Measurements from ENCODE around the gene SPINK5. TPM values are rescaled to one million over a fixed set of nuclear protein-coding genes. Genes with fewer than 3 reads are reported as not detected.

SPINK5 gene
- total RNA-seq, 1 experiment from 2014 or later, result not detected

- CTCF ChIA-PET, result no interaction called here
- intact Hi-C loops (cut with micrococcal nuclease; ENCODE audit: unreplicated experiment), result loop anchor here (10.0 kb wide), 3 partner anchors 268 to 938 kb away; no protein-coding TSS in a partner anchor
- Histone ChIP-seq H3K36me3 (ENCODE audit: insufficient read depth, low read length, poor library complexity, severe bottlenecking) (no peaks in the 10 kb centered on the region), H3K4me1 (ENCODE audit: insufficient read depth, low read length, poor library complexity, severe bottlenecking) (no peaks in the 10 kb centered on the region), H3K9me3 (ENCODE audit: low read depth, low read length, poor library complexity, severe bottlenecking) (no peaks in the 10 kb centered on the region), H3K27me3 (replicated peaks; ENCODE audit: insufficient read depth, low read depth, low read length, poor library complexity) (peaks cover 29% of the 10 kb centered on the region), H3K4me3 (ENCODE audit: low read depth, low read length, poor library complexity, severe bottlenecking) (no peak overlapping the region), H3K27ac (ENCODE audit: low read depth, low read length, poor library complexity, severe bottlenecking) (no peak overlapping the region)
- DNase-seq (ENCODE audit: low spot score), result no peak
- BruUV-seq (replicated peaks), result no TSS peak
- POLR2A ChIA-PET (ENCODE audit: low non-redundant PET), result no interaction called here
- TF ChIP-seq, protein P1, sequence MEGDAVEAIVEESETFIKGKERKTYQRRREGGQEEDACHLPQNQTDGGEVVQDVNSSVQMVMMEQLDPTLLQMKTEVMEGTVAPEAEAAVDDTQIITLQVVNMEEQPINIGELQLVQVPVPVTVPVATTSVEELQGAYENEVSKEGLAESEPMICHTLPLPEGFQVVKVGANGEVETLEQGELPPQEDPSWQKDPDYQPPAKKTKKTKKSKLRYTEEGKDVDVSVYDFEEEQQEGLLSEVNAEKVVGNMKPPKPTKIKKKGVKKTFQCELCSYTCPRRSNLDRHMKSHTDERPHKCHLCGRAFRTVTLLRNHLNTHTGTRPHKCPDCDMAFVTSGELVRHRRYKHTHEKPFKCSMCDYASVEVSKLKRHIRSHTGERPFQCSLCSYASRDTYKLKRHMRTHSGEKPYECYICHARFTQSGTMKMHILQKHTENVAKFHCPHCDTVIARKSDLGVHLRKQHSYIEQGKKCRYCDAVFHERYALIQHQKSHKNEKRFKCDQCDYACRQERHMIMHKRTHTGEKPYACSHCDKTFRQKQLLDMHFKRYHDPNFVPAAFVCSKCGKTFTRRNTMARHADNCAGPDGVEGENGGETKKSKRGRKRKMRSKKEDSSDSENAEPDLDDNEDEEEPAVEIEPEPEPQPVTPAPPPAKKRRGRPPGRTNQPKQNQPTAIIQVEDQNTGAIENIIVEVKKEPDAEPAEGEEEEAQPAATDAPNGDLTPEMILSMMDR (conservative IDR thresholded peaks at IDR 0.05; ENCODE audit: low read depth, low read length), result no peak
- no peak for TF ChIP-seq EZH2 (IDR thresholded peaks at IDR 0.05; ENCODE audit: borderline replicate concordance, low read depth, low read length, poor library complexity, severe bottlenecking)
Observed at GRCh38 chr5:148177207-148177606, 113.4 kb downstream of the SPINK5 start.

- no TSS peak for BruUV-seq (replicated peaks)
- TF ChIP-seq, protein P1 (conservative IDR thresholded peaks at IDR 0.05; ENCODE audit: low read depth, low read length), result peak; percentile 69
- TF ChIP-seq EZH2 (IDR thresholded peaks at IDR 0.05; ENCODE audit: borderline replicate concordance, low read depth, low read length, poor library complexity, severe bottlenecking), result no peak
- ChIA-PET CTCF (interaction anchor here (1.4 kb wide), 1 partner anchor 552 kb away, joined by 7 read pairs; no protein-coding TSS in a partner anchor), POLR2A (ENCODE audit: low non-redundant PET) (no interaction called here)
- Histone ChIP-seq H3K27ac (ENCODE audit: low read depth, low read length, poor library complexity, severe bottlenecking) (no peak overlapping the region), H3K4me1 (ENCODE audit: insufficient read depth, low read length, poor library complexity, severe bottlenecking) (no peaks in the 10 kb centered on the region), H3K36me3 (ENCODE audit: insufficient read depth, low read length, poor library complexity, severe bottlenecking) (no peaks in the 10 kb centered on the region), H3K4me3 (ENCODE audit: low read depth, low read length, poor library complexity, severe bottlenecking) (no peak overlapping the region), H3K27me3 (replicated peaks; ENCODE audit: insufficient read depth, low read depth, low read length, poor library complexity) (peaks cover 32% of the 10 kb centered on the region), H3K9me3 (ENCODE audit: low read depth, low read length, poor library complexity, severe bottlenecking) (no peaks in the 10 kb centered on the region)
- DNase-seq (ENCODE audit: low spot score), result peak; percentile 58
- intact Hi-C loops (cut with micrococcal nuclease; ENCODE audit: unreplicated experiment), result loop anchor here (1.0 to 10.0 kb wide), 5 partner anchors 195 to 935 kb away; no protein-coding TSS in a partner anchor
Observed at GRCh38 chr5:148179234-148179824, 115.5 kb downstream of the SPINK5 start.

- H3K27ac ChIP-seq (ENCODE audit: low read depth, low read length, poor library complexity, severe bottlenecking), result no peak overlapping the region
- H3K4me1 ChIP-seq (ENCODE audit: insufficient read depth, low read length, poor library complexity, severe bottlenecking), result no peaks in the 10 kb centered on the region
- no peaks in the 10 kb centered on the region for H3K9me3 ChIP-seq (ENCODE audit: low read depth, low read length, poor library complexity, severe bottlenecking)
- ChIA-PET POLR2A (ENCODE audit: low non-redundant PET) (no interaction called here), CTCF (no interaction called here)
- H3K4me3 ChIP-seq (ENCODE audit: low read depth, low read length, poor library complexity, severe bottlenecking), result no peak overlapping the region
- TF ChIP-seq EZH2 (IDR thresholded peaks at IDR 0.05; ENCODE audit: borderline replicate concordance, low read depth, low read length, poor library complexity, severe bottlenecking), result no peak
- TF ChIP-seq, protein P1 (conservative IDR thresholded peaks at IDR 0.05; ENCODE audit: low read depth, low read length), result no peak
- no peak for DNase-seq (ENCODE audit: low spot score)
- no TSS peak for BruUV-seq (replicated peaks)
- no peaks in the 10 kb centered on the region for H3K36me3 ChIP-seq (ENCODE audit: insufficient read depth, low read length, poor library complexity, severe bottlenecking)
- H3K27me3 ChIP-seq (replicated peaks; ENCODE audit: insufficient read depth, low read depth, low read length, poor library complexity), result peaks cover 72% of the 10 kb centered on the region
- intact Hi-C loops (cut with micrococcal nuclease; ENCODE audit: unreplicated experiment), result no loop called here
Observed at GRCh38 chr5:148186248-148187003, 122.6 kb downstream of the SPINK5 start.

Other genes with a start within 250 kb of the SPINK5 start
- gene SPINK1, start 232.3 kb upstream of the SPINK5 start, total RNA-seq (2021), result not detected in 2 replicates
- not detected in 2 replicates for gene SCGB3A2, start 185.3 kb upstream of the SPINK5 start, total RNA-seq (2021)
- not detected in 2 replicates for gene C5orf46, start 157.4 kb upstream of the SPINK5 start, total RNA-seq (2021)
- not detected in 2 replicates for gene SPINK14, start 104.6 kb downstream of the SPINK5 start, total RNA-seq (2021)
- not detected in 2 replicates for gene SPINK6, start 139.1 kb downstream of the SPINK5 start, total RNA-seq (2021)
- gene MARCOL, start 174.5 kb downstream of the SPINK5 start, total RNA-seq (2021), result not detected in 2 replicates
- not detected in 2 replicates for gene SPINK13, start 204.8 kb downstream of the SPINK5 start, total RNA-seq (2021)
- not detected in 2 replicates for gene SPINK7, start 248.4 kb downstream of the SPINK5 start, total RNA-seq (2021)

Measured in A673 (cell line).